ENCODE data around the gene SEMA3D. TPM values are rescaled to one million over a fixed set of nuclear protein-coding genes. Genes with fewer than 3 reads are reported as not detected.

SEMA3D gene
- total and polyA plus RNA-seq, 2 donors (not counting 3 experiments of a cell fraction or from before 2014, with no cell fraction given) = 9.9 to 10.3 TPM

DNA sequence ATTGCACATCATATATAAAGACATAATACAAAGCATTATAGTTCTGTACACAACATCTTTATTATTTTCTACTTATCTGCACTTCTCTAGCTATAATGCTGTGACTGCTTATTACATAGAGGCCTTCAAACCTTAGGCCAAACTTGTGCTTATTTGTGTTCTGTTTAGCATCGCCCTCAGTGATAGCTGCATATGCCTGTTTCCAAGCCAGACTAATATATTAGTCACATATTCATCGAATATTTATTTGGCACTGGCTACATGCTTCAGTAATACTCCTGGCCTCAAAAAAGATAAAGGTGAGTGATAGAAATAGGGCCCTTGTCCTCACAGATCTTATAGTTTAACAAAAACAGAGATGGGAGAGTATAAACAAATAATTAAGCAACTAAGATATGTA lies 30.2 kb upstream of the SEMA3D start:
- Histone ChIP-seq H4K20me1 (replicated peaks; ENCODE audit: control insufficient read depth, extremely low read depth, insufficient read depth, low read length) (no peaks in the 10 kb centered on the region), H3K9me3 (replicated peaks; ENCODE audit: control insufficient read depth, insufficient read depth, low read length) (no peaks in the 10 kb centered on the region), H3K9ac (replicated peaks; ENCODE audit: extremely low read depth, insufficient read depth, low read length) (no peak overlapping the region), H3K27ac (ENCODE audit: insufficient read depth, low read depth, low read length) (no peak overlapping the region), H3K36me3 (ENCODE audit: control insufficient read depth in 2 of 2, extremely low read depth in 1 of 2, insufficient read depth in 2 of 2, low read length in 2 of 2) (no peaks in the 10 kb centered on the region), H3K79me2 (ENCODE audit: control insufficient read depth, insufficient read depth, low read length) (no peaks in the 10 kb centered on the region), H3K4me2 (ENCODE audit: insufficient read depth, low read length) (no peak overlapping the region), H3K4me3 (replicated peaks in 1 of 3; ENCODE audit: insufficient read depth in 1 of 3, low read depth in 1 of 3, low read length in 3 of 3) (no peak overlapping the region), H2AFZ (ENCODE audit: low read depth, low read length) (no peak overlapping the region), H3K9me1 (replicated peaks; ENCODE audit: control insufficient read depth, extremely low read depth, insufficient read depth, low read length) (no peaks in the 10 kb centered on the region), H3K27me3 (ENCODE audit: control insufficient read depth in 2 of 2, insufficient read depth in 2 of 2, low read length in 2 of 2) (no peaks in the 10 kb centered on the region), H3K4me1 (ENCODE audit: control insufficient read depth, extremely low read depth, insufficient read depth, low read length) (no peaks in the 10 kb centered on the region)
- FAIRE-seq (no peak), DNase-seq (ENCODE audit: low read depth, low spot score) (no peak)
- BruUV-seq (replicated peaks) = no TSS peak
- ChIA-PET CTCF (no interaction called here), POLR2A (interaction anchor here (0.7 kb wide), 1 partner anchor 61 kb away, joined by 4 read pairs; no protein-coding TSS in a partner anchor)
- TF ChIP-seq FOS (IDR thresholded peaks at IDR 0.05; ENCODE audit: borderline replicate concordance, insufficient read depth, low read length) = no peak
- no peak for TF ChIP-seq POLR2A (IDR thresholded peaks at IDR 0.05; ENCODE audit: low read depth, low read length)
- TF ChIP-seq, protein P1, sequence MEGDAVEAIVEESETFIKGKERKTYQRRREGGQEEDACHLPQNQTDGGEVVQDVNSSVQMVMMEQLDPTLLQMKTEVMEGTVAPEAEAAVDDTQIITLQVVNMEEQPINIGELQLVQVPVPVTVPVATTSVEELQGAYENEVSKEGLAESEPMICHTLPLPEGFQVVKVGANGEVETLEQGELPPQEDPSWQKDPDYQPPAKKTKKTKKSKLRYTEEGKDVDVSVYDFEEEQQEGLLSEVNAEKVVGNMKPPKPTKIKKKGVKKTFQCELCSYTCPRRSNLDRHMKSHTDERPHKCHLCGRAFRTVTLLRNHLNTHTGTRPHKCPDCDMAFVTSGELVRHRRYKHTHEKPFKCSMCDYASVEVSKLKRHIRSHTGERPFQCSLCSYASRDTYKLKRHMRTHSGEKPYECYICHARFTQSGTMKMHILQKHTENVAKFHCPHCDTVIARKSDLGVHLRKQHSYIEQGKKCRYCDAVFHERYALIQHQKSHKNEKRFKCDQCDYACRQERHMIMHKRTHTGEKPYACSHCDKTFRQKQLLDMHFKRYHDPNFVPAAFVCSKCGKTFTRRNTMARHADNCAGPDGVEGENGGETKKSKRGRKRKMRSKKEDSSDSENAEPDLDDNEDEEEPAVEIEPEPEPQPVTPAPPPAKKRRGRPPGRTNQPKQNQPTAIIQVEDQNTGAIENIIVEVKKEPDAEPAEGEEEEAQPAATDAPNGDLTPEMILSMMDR (IDR thresholded peaks at IDR 0.05; ENCODE audit: extremely low read depth in 1 of 2, insufficient read depth in 1 of 2, low read depth in 1 of 2, low read length in 2 of 2) = no peak
- no peak for TF ChIP-seq EZH2 (IDR thresholded peaks at IDR 0.05; ENCODE audit: borderline replicate concordance, low read depth, low read length, severe bottlenecking)
- no peak for TF ChIP-seq MYC (IDR thresholded peaks at IDR 0.05; ENCODE audit: low read depth, low read length)
- TF ChIP-seq JUN (IDR thresholded peaks at IDR 0.05; ENCODE audit: borderline replicate concordance, insufficient read depth, insufficient read length, low read depth) = no peak
- no peak for TF ChIP-seq POLR2AphosphoS5 (IDR thresholded peaks at IDR 0.05; ENCODE audit: insufficient read depth, low read depth, low read length)
- TF ChIP-seq GATA2 (IDR thresholded peaks at IDR 0.05; ENCODE audit: insufficient read depth, insufficient read length, low read depth, low read length) = no peak
- no peak for TF ChIP-seq MAX (IDR thresholded peaks at IDR 0.05; ENCODE audit: insufficient read depth, insufficient read length)
- dilution Hi-C loops (cut with MboI; ENCODE audit: extremely low pct_ligation_motif_present, low sequenced_read_pairs) = no loop called here
- intact Hi-C loops (cut with micrococcal nuclease) = no loop called here

Measured in endothelial cell of umbilical vein (primary cell).